CD4-positive, alpha-beta T cell treated with Interleukin-21 for 1 hour (primary cell): ENCODE data around the gene AKTIP.
"Not testable (repeated sequence)": the region's sequence is repeated elsewhere in the genome, so short reads cannot be mapped to it uniquely, and the experiment has no call there.

Experiments
- DNase-seq: peaks from one replicate; pipeline ENCODE4 v3.0.0-alpha.2; 2020

AKTIP gene

GRCh38 chr16:53515259-53515658 lies 12.2 kb upstream of the AKTIP start:
- DNase-seq, result no peak

GRCh38 chr16:53512795-53513194 lies 9.8 kb upstream of the AKTIP start:
- DNase-seq, result not testable (repeated sequence)

- no peak for DNase-seq
These were observed 8.6 kb upstream of the AKTIP start for GRCh38 chr16:53511403-53512280.

- no peak for DNase-seq
These were observed 8.0 kb upstream of the AKTIP start for GRCh38 chr16:53511084-53511402.

- DNase-seq, result no peak
These were observed 7.7 kb upstream of the AKTIP start for GRCh38 chr16:53510704-53511070.

- peak; percentile 67 for DNase-seq
These were observed 7.1 kb upstream of the AKTIP start for GRCh38 chr16:53509906-53510703.

- DNase-seq, result no peak
These were observed 4.6 kb upstream of the AKTIP start for GRCh38 chr16:53507464-53508179.

- no peak for DNase-seq
These were observed 3.2 kb upstream of the AKTIP start for GRCh38 chr16:53506254-53506653.

- DNase-seq, result peak; percentile 30
These were observed 1.7 kb upstream of the AKTIP start for GRCh38 chr16:53504665-53505064.

- peak; percentile 41 for DNase-seq
These were observed 1.1 kb upstream of the AKTIP start for GRCh38 chr16:53503991-53504663.

GRCh38 chr16:53503270-53503923 lies 388 bp upstream of the AKTIP start:
- peak; percentile 100 for DNase-seq

- no peak for DNase-seq
These were observed 1.7 kb downstream of the AKTIP start for GRCh38 chr16:53501216-53501859.

GRCh38 chr16:53498984-53499383 lies 4.0 kb downstream of the AKTIP start:
- DNase-seq, result no peak

GRCh38 chr16:53495325-53495724 lies 7.7 kb downstream of the AKTIP start:
- peak; percentile 13 for DNase-seq

- DNase-seq, result no peak
These were observed 8.4 kb downstream of the AKTIP start for GRCh38 chr16:53494636-53495035.

GRCh38 chr16:53492503-53492902 lies 10.5 kb downstream of the AKTIP start:
- DNase-seq, result no peak

- DNase-seq, result no peak
These were observed 13.3 kb downstream of the AKTIP start for GRCh38 chr16:53489755-53490154.

- DNase-seq, result no peak
These were observed 16.8 kb downstream of the AKTIP start for GRCh38 chr16:53486230-53486629.

GRCh38 chr16:53484542-53484941 lies 18.5 kb downstream of the AKTIP start:
- no peak for DNase-seq

- no peak for DNase-seq
These were observed 20.9 kb downstream of the AKTIP start for GRCh38 chr16:53482123-53482522.

- no peak for DNase-seq
These were observed 22.6 kb downstream of the AKTIP start for GRCh38 chr16:53480394-53480793.

- no peak for DNase-seq
These were observed 24.0 kb downstream of the AKTIP start for GRCh38 chr16:53478965-53479364.
